HCT116 (cell line): ENCODE measurements around the gene SLC27A5. TPM values are rescaled to one million over a fixed set of nuclear protein-coding genes. Genes with fewer than 3 reads are reported as not detected.

Source experiments
- ATAC-seq: fragments of 200-7000 bp; cut with Tn5 transposase; 2 replicates; pipeline ENCODE4 v1.9.1; 2020; ENCODE audit warnings: mild to moderate bottlenecking, moderate library complexity
- BruUV-seq: library from RNA; stranded (reverse); fragments of 400-500 nt; replicated peaks from 2 replicates; lab custom pipeline; 2021; lab: Mats Ljungman, UMichigan
- CTCF ChIA-PET: fragments of 300-600 bp; sonication (Branson Sonifier 250); formaldehyde crosslinking; loops from one replicate; lab custom pipeline; 2021; ENCODE audit warnings: antibody characterized with exemption; lab: Charles Lee
- POLR2A ChIA-PET: fragments of 300-600, 350-600 bp; sonication (Branson Sonifier 250); formaldehyde crosslinking; loops from one replicate; lab custom pipeline; 2021; ENCODE audit warnings: antibody characterized with exemption; lab: Charles Lee
- RAD21 ChIA-PET, 2 experiments: fragments of 300-600 bp; sonication (Branson Sonifier 250); formaldehyde crosslinking; loops; one replicate each; lab custom pipeline; 2023; ENCODE audit warnings: low total read pairs in 2 of 2; ENCODE audit not compliant: uncharacterized antibody in 2 of 2, unreplicated experiment in 2 of 2, low non-redundant PET in 1 of 2; lab: Charles Lee
- DNase-seq: peaks from one replicate; pipeline ENCODE4 v3.0.0-alpha.2; 2010; ENCODE audit warnings: low read depth, low spot score
- H2AFZ ChIP-seq: fragments of 200-600 bp; shearing (Covaris generic), sonication (generic); 2 replicates; pipeline ENCODE4 v1.6.1; 2017; ENCODE audit warnings: low read depth, mixed run types, mixed read lengths, antibody characterized with exemption, low read length; ENCODE audit not compliant: poor library complexity, severe bottlenecking
- H3K27ac ChIP-seq: 2 replicates; pipeline ENCODE4 v1.5.1; 2012; ENCODE audit warnings: low read depth, low read length
- H3K27me3 ChIP-seq: fragments of 200-600 bp; sonication (generic); 2 replicates; pipeline ENCODE4 v1.6.1; 2016; ENCODE audit warnings: mixed run types, low read length, mixed read lengths; ENCODE audit not compliant: insufficient read depth
- H3K36me3 ChIP-seq, 2 experiments: fragments of 200-500 bp in 1 of 2; fragments of 200-600 bp in 1 of 2; sonication (Bioruptor generic) in 1 of 2; sonication (generic) in 1 of 2; 2 replicates each; pipeline versions ENCODE4 v1.5.1 to v1.6.1; 2014 to 2016; ENCODE audit warnings: low read length in 2 of 2, inconsistent platforms in 1 of 2, mixed read lengths in 1 of 2, mixed run types in 1 of 2; ENCODE audit not compliant: insufficient read depth in 2 of 2, control insufficient read depth in 1 of 2
- H3K4me1 ChIP-seq, 2 experiments: fragments of 200-600 bp in 1 of 2; sonication (generic) in 1 of 2; 2 replicates each; pipeline versions ENCODE4 v1.5.1 to v1.6.1; 2012 to 2017; ENCODE audit warnings: low read length in 2 of 2, inconsistent platforms in 1 of 2, mild to moderate bottlenecking in 1 of 2, mixed read lengths in 1 of 2, mixed run types in 1 of 2, moderate library complexity in 1 of 2; ENCODE audit not compliant: insufficient read depth in 2 of 2, control insufficient read depth in 1 of 2
- H3K4me2 ChIP-seq: fragments of 200-600 bp; sonication (generic); 2 replicates; pipeline ENCODE4 v1.6.1; 2017; ENCODE audit warnings: mixed run types, low read length, mixed read lengths
- H3K4me3 ChIP-seq, 2 experiments: fragments of 200-600 bp in 1 of 2; sonication (generic) in 1 of 2; replicated peaks in 1 of 2; 2 replicates each; pipeline ENCODE4 v1.5.1; 2011 to 2016; ENCODE audit warnings: low read length in 2 of 2, control low read depth in 1 of 2, low read depth in 1 of 2, mild to moderate bottlenecking in 1 of 2, mixed read lengths in 1 of 2, mixed run types in 1 of 2
- H3K79me2 ChIP-seq: fragments of 200-600 bp; sonication (generic); 2 replicates; pipeline ENCODE4 v1.6.1; 2017; ENCODE audit warnings: mild to moderate bottlenecking, mixed run types, low read length, moderate library complexity, mixed read lengths; ENCODE audit not compliant: insufficient read depth
- H3K9ac ChIP-seq: fragments of 200-600 bp; sonication (generic); 2 replicates; pipeline ENCODE4 v1.6.1; 2016; ENCODE audit warnings: low read length, mixed read lengths
- H3K9me2 ChIP-seq: fragments of 200-600 bp; sonication (generic), shearing (Covaris generic); 2 replicates; pipeline ENCODE4 v1.6.1; 2017; ENCODE audit warnings: mixed run types, mild to moderate bottlenecking, moderate library complexity; ENCODE audit not compliant: insufficient read depth
- H3K9me3 ChIP-seq, 2 experiments: fragments of 200-500 bp in 1 of 2; fragments of 200-600 bp in 1 of 2; sonication (Bioruptor generic) in 1 of 2; sonication (generic) in 1 of 2; 2 replicates each; pipeline ENCODE4 v1.6.1; 2014 to 2017; ENCODE audit warnings: low read length in 2 of 2, mixed read lengths in 2 of 2, inconsistent platforms in 1 of 2, low read depth in 1 of 2, mild to moderate bottlenecking in 1 of 2, mixed run types in 1 of 2, moderate library complexity in 1 of 2; ENCODE audit not compliant: control insufficient read depth in 1 of 2, insufficient read depth in 1 of 2
- H4K20me1 ChIP-seq: fragments of 200-600 bp; sonication (generic), shearing (Covaris generic); 2 replicates; pipeline ENCODE4 v1.6.1; 2017; ENCODE audit warnings: mixed run types, mild to moderate bottlenecking, moderate library complexity; ENCODE audit not compliant: insufficient read depth
- CEBPB ChIP-seq: IDR thresholded peaks from 2 replicates; pipeline ENCODE4 v1.6.1; 2012; ENCODE audit warnings: low read depth
- CTCF ChIP-seq, 3 experiments: fragments of 200-600 bp in 1 of 3; sonication (generic) in 1 of 3; IDR thresholded peaks in 2 of 3; conservative IDR thresholded peaks in 1 of 3; 2 replicates each; pipeline ENCODE4 v1.5.1; 2012 to 2017; ENCODE audit warnings: low read depth in 2 of 3, low read length in 2 of 3, antibody characterized with exemption in 1 of 3, borderline replicate concordance in 1 of 3, control low read depth in 1 of 3, mild to moderate bottlenecking in 1 of 3, mixed read lengths in 1 of 3, mixed run types in 1 of 3, moderate library complexity in 1 of 3; ENCODE audit not compliant: insufficient read depth in 1 of 3
- EZH2phosphoT487 ChIP-seq: fragments of 200-600 bp; IDR thresholded peaks from 2 replicates; pipeline ENCODE4 v1.6.1; 2018; ENCODE audit warnings: antibody characterized with exemption, borderline replicate concordance
- MAX ChIP-seq: IDR thresholded peaks from 2 replicates; pipeline ENCODE4 v1.6.1; 2012
- POLR2A ChIP-seq: IDR thresholded peaks from 2 replicates; pipeline ENCODE4 v1.7.0; 2011; ENCODE audit warnings: borderline replicate concordance; ENCODE audit not compliant: insufficient read depth, insufficient read length; ENCODE audit errors: extremely low read depth
- TCF7L2 ChIP-seq: IDR thresholded peaks from 2 replicates; pipeline ENCODE4 v1.7.0; 2011; ENCODE audit warnings: borderline replicate concordance, inconsistent platforms; ENCODE audit not compliant: insufficient read depth, insufficient read length; ENCODE audit errors: extremely low read depth
- ZFX ChIP-seq: fragments of 450-650 bp; IDR thresholded peaks from 2 replicates; pipeline ENCODE4 v1.6.1; 2017
- intact Hi-C: fragments of 100-400 bp; cut with micrococcal nuclease; formaldehyde crosslinking; loops from 2 replicates; pipeline ENCODE4 v1.10.0; 2022
- total RNA-seq: library from RNA; stranded (reverse); gene quantifications from one replicate; pipeline ENCODE4 v1.2.1, GENCODE V29; 2021; ENCODE audit not compliant: unreplicated experiment

Gene SLC27A5
- total RNA-seq, 1 experiment from 2014 or later = 27.1 TPM

- Histone ChIP-seq H3K9ac (no peak overlapping the region), H3K9me3 (no peaks in the 10 kb centered on the region), H4K20me1 (no peaks in the 10 kb centered on the region), H3K9me2 (no peaks in the 10 kb centered on the region), H3K27ac (peak overlapping the region; percentile 69; the same call in 1 of the 2 replicates), H3K79me2 (0 out of 2 replicates have a peak, but pooled peaks cover under 1% of the 10 kb centered on the region), H3K4me3 (no peak overlapping the region; a peak in 1 of 4 replicates), H3K36me3 (peaks cover 10 to 12% of the 10 kb centered on the region in 2 experiments; a peak in 3 of 4 replicates), H3K4me1 (peaks cover 13 to 25% of the 10 kb centered on the region in 2 experiments), H3K27me3 (no peaks in the 10 kb centered on the region), H2AFZ (no peak overlapping the region), H3K4me2 (peak overlapping the region; percentile 99)
- ATAC-seq = no peak
- no TSS peak for BruUV-seq
- TF ChIP-seq CEBPB (no peak), ZFX (no peak), MAX (no peak), TCF7L2 (no peak), EZH2phosphoT487 (no peak), POLR2A (no peak), CTCF (IDR thresholded peaks at IDR 0.05 in 2 of 3, conservative IDR thresholded peaks at IDR 0.05 in 1 of 3; ENCODE audit: borderline replicate concordance in 1 of 3, insufficient read depth in 1 of 3, low read depth in 2 of 3, low read length in 2 of 3) (no peak)
- no peak for DNase-seq
- CTCF ChIA-PET = no interaction called here
- RAD21 ChIA-PET = no interaction called here
- POLR2A ChIA-PET = no interaction called here
- intact Hi-C loops = no loop called here
These were observed 37.3 kb downstream of the SLC27A5 start for GRCh38 chr19:58474291-58474996.
